Karpas-422 (cell line): ENCODE results near the gene PLEKHG3. TPM values are rescaled to one million over a fixed set of nuclear protein-coding genes. Genes with fewer than 3 reads are reported as not detected.

Experiments
- DNase-seq: peaks from one replicate; pipeline ENCODE4 v3.0.0-alpha.2; 2015
- H2AFZ ChIP-seq: fragments of 200-600 bp; sonication (generic); 2 replicates; pipeline ENCODE4 v1.6.1; 2014; ENCODE audit warnings: antibody characterized with exemption, low read length, mixed read lengths
- H3K27ac ChIP-seq: fragments of 200-600 bp; sonication (generic); 2 replicates; pipeline ENCODE4 v1.5.1; 2014; ENCODE audit warnings: mild to moderate bottlenecking, low read length, moderate library complexity
- H3K27me3 ChIP-seq: fragments of 200-600 bp; sonication (generic); 2 replicates; pipeline ENCODE4 v1.6.1; 2014; ENCODE audit warnings: low read length, mixed read lengths
- H3K36me3 ChIP-seq: fragments of 200-600 bp; sonication (generic); 2 replicates; pipeline ENCODE4 v1.6.1; 2014; ENCODE audit warnings: low read length, mixed read lengths; ENCODE audit not compliant: insufficient read depth
- H3K4me1 ChIP-seq: fragments of 200-600 bp; sonication (generic); 2 replicates; pipeline ENCODE4 v1.6.1; 2014; ENCODE audit warnings: mild to moderate bottlenecking, low read length, mixed read lengths
- H3K4me2 ChIP-seq: fragments of 200-600 bp; sonication (generic); 2 replicates; pipeline ENCODE4 v1.6.1; 2014; ENCODE audit warnings: low read length, low read depth, mild to moderate bottlenecking; ENCODE audit not compliant: poor library complexity, severe bottlenecking
- H3K4me3 ChIP-seq: fragments of 200-600 bp; sonication (generic); 2 replicates; pipeline ENCODE4 v1.5.1; 2014; ENCODE audit warnings: mild to moderate bottlenecking, antibody characterized with exemption, low read length, mixed read lengths
- H3K79me2 ChIP-seq: fragments of 200-600 bp; sonication (generic); 2 replicates; pipeline ENCODE4 v1.6.1; 2014; ENCODE audit warnings: mild to moderate bottlenecking, low read length, mixed read lengths
- H3K9ac ChIP-seq: fragments of 200-600 bp; sonication (generic); 2 replicates; pipeline ENCODE4 v1.6.0; 2014; ENCODE audit warnings: low read length
- H3K9me2 ChIP-seq: fragments of 200-600 bp; sonication (generic), shearing (Covaris generic); replicated peaks from 2 replicates; pipeline ENCODE4 v1.6.0; 2014; ENCODE audit warnings: mild to moderate bottlenecking, low read length, moderate library complexity; ENCODE audit not compliant: insufficient read depth
- H3K9me3 ChIP-seq: fragments of 300-700, 200-600 bp; sonication (generic); 2 replicates; pipeline ENCODE4 v1.6.1; 2014; ENCODE audit warnings: low read length, mixed read lengths
- H4K20me1 ChIP-seq: fragments of 200-600 bp; sonication (generic); 2 replicates; pipeline ENCODE4 v1.6.1; 2014; ENCODE audit warnings: mild to moderate bottlenecking, antibody characterized with exemption, low read length, low read depth; ENCODE audit not compliant: insufficient read depth
- total RNA-seq: library from RNA; depleted of rRNA; stranded (reverse); fragments of >200 nt; shearing (Covaris generic); gene quantifications from 2 replicates; pipeline ENCODE4 v1.2.3, GENCODE V29; 2014; ENCODE audit warnings: low replicate concordance

PLEKHG3 gene
- total RNA-seq, 1 experiment from 2014 or later, result not detected

DNA sequence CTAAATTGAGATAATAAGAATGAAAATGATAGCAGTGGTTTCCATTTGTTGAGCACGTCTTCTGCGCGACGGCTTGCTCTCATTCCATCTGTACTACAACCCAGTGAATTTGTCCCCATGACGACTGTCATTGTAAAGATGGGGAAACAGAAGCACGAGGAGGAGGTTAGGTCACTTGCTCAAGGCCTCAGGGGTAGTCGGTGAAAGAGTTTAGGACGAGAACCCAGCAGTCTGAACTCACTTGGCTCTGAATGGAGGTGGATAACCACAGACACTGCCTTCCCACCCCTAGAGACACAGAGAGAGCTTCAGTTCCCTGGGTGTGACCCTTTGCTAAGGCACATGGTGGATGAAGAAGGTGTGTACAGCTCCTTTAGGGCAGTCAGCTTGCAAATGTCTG is 30.9 kb upstream of the PLEKHG3 start:
- Histone ChIP-seq H3K4me2 (no peak overlapping the region), H3K4me3 (no peak overlapping the region), H4K20me1 (no peaks in the 10 kb centered on the region; the same call in 1 of the 2 replicates), H3K9me2 (no peaks in the 10 kb centered on the region), H3K9me3 (no peaks in the 10 kb centered on the region), H3K36me3 (no peaks in the 10 kb centered on the region), H3K79me2 (no peaks in the 10 kb centered on the region), H3K27me3 (no peaks in the 10 kb centered on the region), H2AFZ (no peak overlapping the region), H3K9ac (no peak overlapping the region), H3K27ac (no peak overlapping the region), H3K4me1 (no peaks in the 10 kb centered on the region)
- DNase-seq, result no peak

DNA sequence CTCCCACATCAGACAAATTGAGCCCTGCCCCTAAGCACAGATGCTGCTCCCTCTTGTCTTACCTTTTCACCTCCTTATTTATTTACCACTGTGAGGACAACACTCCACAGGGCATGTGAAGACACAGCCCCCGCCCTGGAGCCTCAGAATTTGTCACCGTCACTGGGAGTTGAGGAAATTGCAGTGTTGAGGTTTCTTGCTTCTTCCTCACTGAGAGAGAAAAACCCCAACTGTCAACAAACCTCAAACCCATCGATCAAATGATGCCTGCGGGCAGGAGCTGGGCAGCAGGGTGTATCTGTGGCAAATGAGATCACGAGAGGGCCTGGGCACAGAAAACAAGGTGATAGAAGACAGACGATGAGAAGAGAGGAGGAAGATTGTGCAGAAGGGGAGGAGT is 30.5 kb upstream of the PLEKHG3 start:
- DNase-seq, result no peak
- no peaks in the 10 kb centered on the region for H3K9me3 ChIP-seq
- H4K20me1 ChIP-seq, result no peaks in the 10 kb centered on the region; the same call in 1 of the 2 replicates
- H3K79me2 ChIP-seq, result no peaks in the 10 kb centered on the region
- H3K9ac ChIP-seq, result no peak overlapping the region
- no peaks in the 10 kb centered on the region for H3K27me3 ChIP-seq
- no peaks in the 10 kb centered on the region for H3K4me1 ChIP-seq
- H3K36me3 ChIP-seq, result no peaks in the 10 kb centered on the region
- H3K4me3 ChIP-seq, result no peak overlapping the region
- no peak overlapping the region for H2AFZ ChIP-seq
- H3K4me2 ChIP-seq, result no peak overlapping the region
- no peak overlapping the region for H3K27ac ChIP-seq
- no peaks in the 10 kb centered on the region for H3K9me2 ChIP-seq

DNA sequence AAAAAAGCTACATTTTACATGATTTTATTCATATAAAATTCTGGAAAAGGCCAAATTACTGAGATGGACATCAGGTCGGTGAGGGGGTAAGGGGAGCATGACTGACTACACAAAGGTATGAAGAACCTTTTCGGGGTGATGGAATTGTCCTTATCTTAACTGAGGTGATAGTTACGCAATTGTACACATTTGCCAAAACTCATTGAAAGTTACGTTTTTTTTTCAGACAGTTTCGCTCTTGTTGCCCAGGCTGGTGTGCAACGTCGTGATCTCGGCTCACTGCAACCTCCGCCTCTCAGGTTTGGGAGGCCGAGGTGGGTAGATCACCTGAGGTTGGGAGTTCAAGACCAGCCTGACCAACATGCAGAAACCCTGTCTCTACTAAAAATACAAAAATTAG is 29.4 kb upstream of the PLEKHG3 start:
- no peak overlapping the region for H3K4me2 ChIP-seq

DNA sequence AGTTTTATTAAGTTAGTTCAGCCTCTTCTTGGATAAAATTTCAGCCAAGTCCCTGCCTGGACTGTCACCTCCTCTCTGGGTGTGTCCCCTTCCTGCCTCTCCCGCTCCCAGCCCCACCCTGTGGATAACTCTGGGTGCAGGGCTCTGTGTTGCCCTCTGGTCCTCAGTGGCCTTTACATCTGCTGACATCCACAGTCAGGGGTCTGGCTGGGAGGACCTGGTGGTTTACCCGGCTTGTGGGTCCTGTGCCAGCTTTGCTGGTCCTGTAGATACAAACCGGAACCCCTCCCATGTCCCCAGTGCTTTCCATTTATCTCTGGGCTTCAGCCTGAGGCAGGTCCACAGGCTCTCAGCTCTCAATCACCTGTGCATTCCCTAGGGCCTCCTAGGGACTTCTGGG is 28.9 kb upstream of the PLEKHG3 start:
- no peak overlapping the region for H3K4me3 ChIP-seq
- no peaks in the 10 kb centered on the region for H3K36me3 ChIP-seq
- H3K9me3 ChIP-seq, result no peaks in the 10 kb centered on the region
- H3K27ac ChIP-seq, result no peak overlapping the region
- no peak for DNase-seq
- H3K79me2 ChIP-seq, result no peaks in the 10 kb centered on the region
- no peaks in the 10 kb centered on the region for H3K9me2 ChIP-seq
- no peak overlapping the region for H3K9ac ChIP-seq
- no peaks in the 10 kb centered on the region for H3K4me1 ChIP-seq
- no peaks in the 10 kb centered on the region for H3K27me3 ChIP-seq
- H2AFZ ChIP-seq, result no peak overlapping the region
- no peaks in the 10 kb centered on the region; the same call in 1 of the 2 replicates for H4K20me1 ChIP-seq
- H3K4me2 ChIP-seq, result no peak overlapping the region

More for the DNA sequence above, 29.4 kb upstream of the PLEKHG3 start:
- no peak overlapping the region for H3K27ac ChIP-seq
- no peak overlapping the region for H3K9ac ChIP-seq
- H2AFZ ChIP-seq, result no peak overlapping the region
- H3K79me2 ChIP-seq, result no peaks in the 10 kb centered on the region
- no peaks in the 10 kb centered on the region for H3K27me3 ChIP-seq
- H4K20me1 ChIP-seq, result no peaks in the 10 kb centered on the region; the same call in 1 of the 2 replicates
- no peaks in the 10 kb centered on the region for H3K36me3 ChIP-seq
- no peak for DNase-seq
- H3K4me3 ChIP-seq, result no peak overlapping the region
- H3K4me1 ChIP-seq, result no peaks in the 10 kb centered on the region
- H3K9me2 ChIP-seq, result no peaks in the 10 kb centered on the region
- H3K9me3 ChIP-seq, result no peaks in the 10 kb centered on the region

DNA sequence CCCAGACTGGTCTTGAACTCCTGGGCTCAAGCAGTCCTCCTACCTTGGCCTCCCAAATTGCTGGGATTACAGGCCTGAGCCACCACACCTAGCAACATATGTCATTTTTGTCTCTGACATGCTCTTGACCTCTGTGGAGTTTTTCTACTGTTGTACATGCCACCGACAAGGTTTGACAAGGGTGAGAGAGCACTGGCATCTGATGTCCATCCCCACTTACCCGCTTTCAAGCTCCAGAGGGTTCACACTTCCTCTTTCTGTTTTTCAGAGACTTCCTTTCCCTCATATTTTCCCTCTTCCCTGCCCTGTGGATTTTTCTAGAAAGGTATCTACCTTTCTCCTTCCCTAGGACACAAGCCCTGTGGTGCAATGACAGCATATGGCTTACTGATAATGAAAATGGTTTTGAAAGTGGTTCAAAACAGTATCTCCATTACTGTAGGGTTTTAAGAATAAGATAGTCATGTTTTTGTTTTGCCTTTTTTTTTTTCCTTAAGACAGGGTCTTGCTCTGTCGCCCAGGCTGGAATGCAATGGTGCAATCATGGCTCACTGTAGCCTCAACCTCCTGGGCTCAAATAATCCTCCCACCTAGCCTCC is 27.7 kb upstream of the PLEKHG3 start:
- Histone ChIP-seq H4K20me1 (no peaks in the 10 kb centered on the region; the same call in 1 of the 2 replicates), H3K9me3 (no peaks in the 10 kb centered on the region), H3K4me3 (no peak overlapping the region), H3K4me1 (no peaks in the 10 kb centered on the region), H2AFZ (no peak overlapping the region), H3K9me2 (no peaks in the 10 kb centered on the region), H3K27me3 (no peaks in the 10 kb centered on the region), H3K27ac (no peak overlapping the region), H3K36me3 (no peaks in the 10 kb centered on the region), H3K79me2 (no peaks in the 10 kb centered on the region), H3K9ac (no peak overlapping the region), H3K4me2 (no peak overlapping the region)
- DNase-seq, result no peak

DNA sequence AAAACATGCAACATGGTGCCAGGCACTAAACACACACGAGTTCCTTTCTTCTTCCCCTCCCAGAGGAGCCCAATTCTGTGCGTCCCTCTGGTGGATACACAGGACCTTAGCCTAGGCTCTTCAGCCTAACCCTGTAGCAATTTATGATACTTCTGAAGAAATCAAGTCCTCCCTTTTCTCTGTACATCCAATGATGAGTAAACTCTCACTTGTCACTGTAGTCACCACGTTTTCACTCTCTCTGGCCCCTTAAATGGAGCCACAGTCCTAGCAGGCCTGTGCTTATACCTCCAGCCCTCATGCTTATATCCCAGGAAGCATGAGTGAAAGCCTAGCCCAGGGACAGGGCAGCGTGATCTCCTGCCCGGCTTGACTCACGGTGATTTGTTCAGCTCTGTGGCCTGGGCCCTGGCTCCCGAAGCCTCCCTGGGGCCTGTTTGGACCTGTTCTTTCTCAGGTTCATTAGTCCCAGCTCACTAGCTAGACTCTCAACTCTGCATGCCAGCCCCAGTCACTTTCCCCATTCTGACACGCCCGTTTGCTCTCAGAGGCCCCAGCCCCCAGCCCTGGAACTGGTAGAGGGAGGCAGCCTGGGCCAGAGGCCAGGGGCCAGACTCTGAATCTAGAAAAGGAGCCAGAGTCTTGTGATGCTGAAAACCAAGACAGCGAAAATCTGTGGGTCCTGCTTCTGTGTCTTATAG is 24.1 kb upstream of the PLEKHG3 start:
- Histone ChIP-seq H4K20me1 (no peaks in the 10 kb centered on the region), H3K9me3 (no peaks in the 10 kb centered on the region), H3K4me2 (no peak overlapping the region), H3K36me3 (no peaks in the 10 kb centered on the region), H3K27ac (no peak overlapping the region), H3K27me3 (no peaks in the 10 kb centered on the region), H3K4me3 (no peak overlapping the region), H3K79me2 (no peaks in the 10 kb centered on the region), H3K9ac (no peak overlapping the region), H3K4me1 (no peaks in the 10 kb centered on the region), H2AFZ (no peak overlapping the region), H3K9me2 (no peaks in the 10 kb centered on the region)
- DNase-seq, result no peak

DNA sequence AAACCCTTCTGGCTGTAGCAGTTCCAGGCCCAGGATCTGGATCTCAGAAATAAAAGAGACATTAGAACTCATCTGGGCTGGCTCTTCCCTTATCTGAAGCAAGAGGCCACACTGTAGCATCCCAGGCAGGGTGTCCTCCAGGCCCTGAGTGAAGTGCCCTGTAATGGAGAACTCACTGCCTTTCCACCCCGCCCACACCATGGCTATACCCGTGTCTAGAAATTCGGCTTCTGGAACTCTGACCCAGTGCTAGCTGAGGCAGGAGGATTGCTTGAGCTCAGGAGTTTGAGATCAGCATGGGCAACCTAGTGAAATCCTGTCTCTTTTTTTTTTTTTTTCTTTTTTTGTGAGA is 23.5 kb upstream of the PLEKHG3 start:
- DNase-seq, result no peak

DNA sequence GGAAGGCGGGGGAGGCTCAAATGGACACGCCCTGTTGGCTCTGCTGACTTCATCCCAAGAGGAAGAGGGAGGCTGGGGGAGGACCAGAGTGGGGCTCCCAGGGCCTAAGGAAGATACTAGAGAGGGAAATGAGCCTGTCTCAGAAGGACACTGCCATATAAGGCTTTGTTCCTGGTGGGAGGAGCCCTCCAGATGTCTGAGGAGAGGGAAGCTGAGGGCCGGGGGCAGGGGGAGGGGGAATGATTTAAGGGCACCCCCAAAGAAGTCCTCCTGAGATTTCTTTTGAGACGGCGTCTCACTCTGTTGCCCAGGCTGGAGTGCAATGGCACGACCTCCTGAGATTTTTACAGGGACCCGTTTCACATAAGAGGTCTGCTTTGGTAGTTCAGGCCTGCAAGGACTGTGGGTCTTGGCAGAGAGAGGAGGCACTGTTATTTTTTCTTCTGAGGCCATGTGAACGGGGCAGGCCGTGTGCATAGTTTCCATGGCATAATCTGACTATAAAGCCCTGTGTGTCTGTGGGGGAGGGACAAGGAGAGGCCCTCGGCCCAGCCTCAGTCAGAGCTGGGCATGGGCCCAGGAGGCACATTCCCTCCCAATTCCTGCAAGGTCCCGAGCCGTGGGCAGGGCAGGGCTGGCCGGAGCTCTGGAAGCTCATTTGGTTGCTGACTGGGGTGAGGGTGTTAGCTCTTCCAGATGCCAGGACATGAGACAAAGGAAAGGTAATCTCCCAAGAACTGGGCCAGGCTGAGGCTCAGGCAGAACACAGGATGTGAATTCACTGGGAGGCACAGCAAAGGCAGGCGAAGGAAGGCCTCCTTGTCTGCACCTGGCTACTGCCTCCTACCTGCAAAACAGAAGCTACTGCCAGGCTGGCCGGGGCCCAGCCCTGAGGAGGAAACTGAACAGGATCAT is 22.2 kb upstream of the PLEKHG3 start:
- Histone ChIP-seq H4K20me1 (no peaks in the 10 kb centered on the region), H3K9ac (no peak overlapping the region), H3K4me3 (no peak overlapping the region), H3K36me3 (no peaks in the 10 kb centered on the region), H3K27ac (no peak overlapping the region), H3K4me1 (no peaks in the 10 kb centered on the region), H2AFZ (no peak overlapping the region), H3K4me2 (no peak overlapping the region), H3K9me3 (no peaks in the 10 kb centered on the region), H3K27me3 (no peaks in the 10 kb centered on the region), H3K9me2 (no peaks in the 10 kb centered on the region), H3K79me2 (no peaks in the 10 kb centered on the region)
- no peak for DNase-seq

More for the DNA sequence above, 23.5 kb upstream of the PLEKHG3 start:
- H3K4me3 ChIP-seq, result no peak overlapping the region
- H3K79me2 ChIP-seq, result no peaks in the 10 kb centered on the region
- no peaks in the 10 kb centered on the region for H4K20me1 ChIP-seq
- no peaks in the 10 kb centered on the region for H3K9me2 ChIP-seq
- H3K27ac ChIP-seq, result no peak overlapping the region
- H2AFZ ChIP-seq, result no peak overlapping the region
- H3K4me1 ChIP-seq, result no peaks in the 10 kb centered on the region
- no peak overlapping the region for H3K4me2 ChIP-seq
- no peaks in the 10 kb centered on the region for H3K9me3 ChIP-seq
- H3K9ac ChIP-seq, result no peak overlapping the region
- H3K36me3 ChIP-seq, result no peaks in the 10 kb centered on the region
- no peaks in the 10 kb centered on the region for H3K27me3 ChIP-seq
